ENCODE data around the gene IL32.

DNA sequence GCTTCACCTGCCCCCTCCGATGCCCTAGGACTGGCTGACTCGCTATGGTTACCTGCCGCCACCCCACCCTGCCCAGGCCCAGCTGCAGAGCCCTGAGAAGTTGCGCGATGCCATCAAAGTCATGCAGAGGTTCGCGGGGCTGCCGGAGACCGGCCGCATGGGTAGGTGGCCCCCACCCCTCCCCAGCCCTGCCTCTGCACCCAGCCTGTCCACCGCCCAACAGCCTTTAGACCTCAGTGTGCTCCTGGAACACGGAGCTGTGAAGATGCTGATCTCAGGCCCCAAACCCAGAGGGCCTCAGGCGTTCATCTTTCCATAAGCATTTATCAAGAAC, 18.1 kb upstream of the IL32 start:
- TF ChIP-seq, protein P1, sequence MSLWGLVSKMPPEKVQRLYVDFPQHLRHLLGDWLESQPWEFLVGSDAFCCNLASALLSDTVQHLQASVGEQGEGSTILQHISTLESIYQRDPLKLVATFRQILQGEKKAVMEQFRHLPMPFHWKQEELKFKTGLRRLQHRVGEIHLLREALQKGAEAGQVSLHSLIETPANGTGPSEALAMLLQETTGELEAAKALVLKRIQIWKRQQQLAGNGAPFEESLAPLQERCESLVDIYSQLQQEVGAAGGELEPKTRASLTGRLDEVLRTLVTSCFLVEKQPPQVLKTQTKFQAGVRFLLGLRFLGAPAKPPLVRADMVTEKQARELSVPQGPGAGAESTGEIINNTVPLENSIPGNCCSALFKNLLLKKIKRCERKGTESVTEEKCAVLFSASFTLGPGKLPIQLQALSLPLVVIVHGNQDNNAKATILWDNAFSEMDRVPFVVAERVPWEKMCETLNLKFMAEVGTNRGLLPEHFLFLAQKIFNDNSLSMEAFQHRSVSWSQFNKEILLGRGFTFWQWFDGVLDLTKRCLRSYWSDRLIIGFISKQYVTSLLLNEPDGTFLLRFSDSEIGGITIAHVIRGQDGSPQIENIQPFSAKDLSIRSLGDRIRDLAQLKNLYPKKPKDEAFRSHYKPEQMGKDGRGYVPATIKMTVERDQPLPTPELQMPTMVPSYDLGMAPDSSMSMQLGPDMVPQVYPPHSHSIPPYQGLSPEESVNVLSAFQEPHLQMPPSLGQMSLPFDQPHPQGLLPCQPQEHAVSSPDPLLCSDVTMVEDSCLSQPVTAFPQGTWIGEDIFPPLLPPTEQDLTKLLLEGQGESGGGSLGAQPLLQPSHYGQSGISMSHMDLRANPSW (CRISPR knock-in tag; conservative IDR thresholded peaks at IDR 0.05; ENCODE audit: low read depth), result no peak
- TF ChIP-seq ATF3 (CRISPR knock-in tag; conservative IDR thresholded peaks at IDR 0.05), result no peak
- TF ChIP-seq, protein P2, sequence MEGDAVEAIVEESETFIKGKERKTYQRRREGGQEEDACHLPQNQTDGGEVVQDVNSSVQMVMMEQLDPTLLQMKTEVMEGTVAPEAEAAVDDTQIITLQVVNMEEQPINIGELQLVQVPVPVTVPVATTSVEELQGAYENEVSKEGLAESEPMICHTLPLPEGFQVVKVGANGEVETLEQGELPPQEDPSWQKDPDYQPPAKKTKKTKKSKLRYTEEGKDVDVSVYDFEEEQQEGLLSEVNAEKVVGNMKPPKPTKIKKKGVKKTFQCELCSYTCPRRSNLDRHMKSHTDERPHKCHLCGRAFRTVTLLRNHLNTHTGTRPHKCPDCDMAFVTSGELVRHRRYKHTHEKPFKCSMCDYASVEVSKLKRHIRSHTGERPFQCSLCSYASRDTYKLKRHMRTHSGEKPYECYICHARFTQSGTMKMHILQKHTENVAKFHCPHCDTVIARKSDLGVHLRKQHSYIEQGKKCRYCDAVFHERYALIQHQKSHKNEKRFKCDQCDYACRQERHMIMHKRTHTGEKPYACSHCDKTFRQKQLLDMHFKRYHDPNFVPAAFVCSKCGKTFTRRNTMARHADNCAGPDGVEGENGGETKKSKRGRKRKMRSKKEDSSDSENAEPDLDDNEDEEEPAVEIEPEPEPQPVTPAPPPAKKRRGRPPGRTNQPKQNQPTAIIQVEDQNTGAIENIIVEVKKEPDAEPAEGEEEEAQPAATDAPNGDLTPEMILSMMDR (IDR thresholded peaks at IDR 0.05), result no peak
- TF ChIP-seq, protein P3, sequence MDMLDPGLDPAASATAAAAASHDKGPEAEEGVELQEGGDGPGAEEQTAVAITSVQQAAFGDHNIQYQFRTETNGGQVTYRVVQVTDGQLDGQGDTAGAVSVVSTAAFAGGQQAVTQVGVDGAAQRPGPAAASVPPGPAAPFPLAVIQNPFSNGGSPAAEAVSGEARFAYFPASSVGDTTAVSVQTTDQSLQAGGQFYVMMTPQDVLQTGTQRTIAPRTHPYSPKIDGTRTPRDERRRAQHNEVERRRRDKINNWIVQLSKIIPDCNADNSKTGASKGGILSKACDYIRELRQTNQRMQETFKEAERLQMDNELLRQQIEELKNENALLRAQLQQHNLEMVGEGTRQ (CRISPR knock-in tag; IDR thresholded peaks at IDR 0.05), result no peak
- no peak for TF ChIP-seq ZNF232 (CRISPR knock-in tag; IDR thresholded peaks at IDR 0.05)
- TF ChIP-seq, protein P4, sequence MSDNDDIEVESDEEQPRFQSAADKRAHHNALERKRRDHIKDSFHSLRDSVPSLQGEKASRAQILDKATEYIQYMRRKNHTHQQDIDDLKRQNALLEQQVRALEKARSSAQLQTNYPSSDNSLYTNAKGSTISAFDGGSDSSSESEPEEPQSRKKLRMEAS (CRISPR knock-in tag; IDR thresholded peaks at IDR 0.05), result no peak
- TF ChIP-seq, protein P5, sequence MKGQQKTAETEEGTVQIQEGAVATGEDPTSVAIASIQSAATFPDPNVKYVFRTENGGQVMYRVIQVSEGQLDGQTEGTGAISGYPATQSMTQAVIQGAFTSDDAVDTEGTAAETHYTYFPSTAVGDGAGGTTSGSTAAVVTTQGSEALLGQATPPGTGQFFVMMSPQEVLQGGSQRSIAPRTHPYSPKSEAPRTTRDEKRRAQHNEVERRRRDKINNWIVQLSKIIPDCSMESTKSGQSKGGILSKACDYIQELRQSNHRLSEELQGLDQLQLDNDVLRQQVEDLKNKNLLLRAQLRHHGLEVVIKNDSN (CRISPR knock-in tag; IDR thresholded peaks at IDR 0.05), result no peak
- no peak for TF ChIP-seq EMX1 (CRISPR knock-in tag; IDR thresholded peaks at IDR 0.05)
- TF ChIP-seq, protein P6, sequence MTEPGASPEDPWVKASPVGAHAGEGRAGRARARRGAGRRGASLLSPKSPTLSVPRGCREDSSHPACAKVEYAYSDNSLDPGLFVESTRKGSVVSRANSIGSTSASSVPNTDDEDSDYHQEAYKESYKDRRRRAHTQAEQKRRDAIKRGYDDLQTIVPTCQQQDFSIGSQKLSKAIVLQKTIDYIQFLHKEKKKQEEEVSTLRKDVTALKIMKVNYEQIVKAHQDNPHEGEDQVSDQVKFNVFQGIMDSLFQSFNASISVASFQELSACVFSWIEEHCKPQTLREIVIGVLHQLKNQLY (CRISPR knock-in tag; IDR thresholded peaks at IDR 0.05), result no peak
- 0 out of 2 replicates have a peak, but pooled peaks have one; percentile 44 for TF ChIP-seq SP1 (CRISPR knock-in tag; conservative IDR thresholded peaks at IDR 0.05)

Data from WTC11 (cell line).